Stimulated activated naive CD4-positive, alpha-beta T cell (primary cell): ENCODE measurements around the gene ZBTB7A.
"Not testable (repeated sequence)": the region's sequence is repeated elsewhere in the genome, so short reads cannot be mapped to it uniquely, and the experiment has no call there.

ENCODE experiments used
- DNase-seq, 6 experiments: peaks; one replicate each; lab custom pipeline; 2025; lab: John Stamatoyannopoulos, UW

The ZBTB7A gene

DNA sequence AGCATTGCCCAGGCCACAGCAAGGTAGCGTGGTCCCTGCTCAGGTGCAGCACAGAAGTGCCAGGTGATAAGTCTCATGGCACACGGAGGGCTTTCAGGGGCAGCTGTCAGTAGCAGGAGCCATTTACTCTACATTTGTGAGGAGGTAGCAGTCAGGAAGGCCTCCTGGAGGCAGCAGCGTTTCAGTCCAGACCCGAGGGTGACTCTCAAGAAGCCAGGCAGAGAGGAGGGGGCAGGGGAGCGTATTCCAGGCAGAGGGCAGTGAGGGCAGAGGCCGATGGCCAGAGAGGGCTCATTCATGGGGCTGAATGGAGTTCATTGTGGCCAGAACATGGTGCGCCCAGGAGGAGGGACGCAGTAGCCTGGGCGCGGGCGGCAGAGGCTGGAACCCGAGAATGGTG, 50.2 kb downstream of the ZBTB7A start:
- DNase-seq, result no peak

GRCh38 chr19:4015705-4016402, 50.8 kb downstream of the ZBTB7A start:
- DNase-seq, result no peak

DNA sequence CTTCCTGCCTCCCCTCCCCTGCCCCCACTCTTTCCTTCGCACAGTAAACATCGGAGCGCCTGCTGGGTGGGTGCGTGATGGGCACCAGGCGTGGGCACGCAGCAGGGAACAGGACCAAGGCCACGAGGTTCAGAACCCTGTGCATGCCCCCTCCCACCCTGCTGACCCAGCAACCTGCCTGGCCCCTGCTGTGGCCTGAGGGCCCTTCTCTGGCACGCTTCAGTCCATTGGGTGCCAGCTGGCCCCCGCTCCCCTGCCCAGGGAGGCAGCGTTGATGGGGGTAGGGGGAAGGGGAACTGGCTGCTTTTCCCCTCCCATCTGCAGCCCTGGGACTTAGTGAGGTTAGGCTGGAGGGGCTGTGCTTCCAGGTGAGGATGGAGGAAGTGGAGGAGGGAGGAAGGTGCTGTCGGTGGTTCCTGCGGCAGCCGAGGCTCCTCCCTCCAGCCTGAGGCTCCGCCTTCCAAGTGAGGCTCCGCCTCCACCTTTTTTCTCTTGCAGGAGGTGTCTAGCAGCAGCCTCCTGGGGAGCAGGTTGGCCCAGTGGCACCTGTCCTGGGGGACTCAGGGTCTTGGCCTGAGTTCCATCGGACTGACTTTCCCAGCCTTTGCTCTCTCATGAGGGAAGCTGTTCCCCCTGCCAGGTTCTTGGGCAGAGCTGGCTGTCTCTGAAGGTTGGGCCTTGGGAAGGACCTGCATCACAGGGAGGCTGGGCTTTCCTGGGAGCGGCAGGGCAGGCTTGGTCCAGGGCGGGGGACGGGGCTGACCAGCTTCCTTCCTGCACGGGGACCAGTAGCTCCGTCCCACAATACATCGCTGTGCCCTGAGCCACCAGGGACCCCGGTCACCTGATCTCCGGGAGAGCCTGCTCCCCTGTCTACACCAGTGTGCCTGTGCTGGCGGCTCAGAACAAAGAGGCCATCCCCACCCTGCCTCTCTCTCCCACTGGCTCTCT, 51.9 kb downstream of the ZBTB7A start:
- DNase-seq, result peak in 4 of 6 experiments; percentile 20 to 46 (median 34)

- DNase-seq, result no peak
Observed at GRCh38 chr19:4013886-4014540, 52.7 kb downstream of the ZBTB7A start.

DNA sequence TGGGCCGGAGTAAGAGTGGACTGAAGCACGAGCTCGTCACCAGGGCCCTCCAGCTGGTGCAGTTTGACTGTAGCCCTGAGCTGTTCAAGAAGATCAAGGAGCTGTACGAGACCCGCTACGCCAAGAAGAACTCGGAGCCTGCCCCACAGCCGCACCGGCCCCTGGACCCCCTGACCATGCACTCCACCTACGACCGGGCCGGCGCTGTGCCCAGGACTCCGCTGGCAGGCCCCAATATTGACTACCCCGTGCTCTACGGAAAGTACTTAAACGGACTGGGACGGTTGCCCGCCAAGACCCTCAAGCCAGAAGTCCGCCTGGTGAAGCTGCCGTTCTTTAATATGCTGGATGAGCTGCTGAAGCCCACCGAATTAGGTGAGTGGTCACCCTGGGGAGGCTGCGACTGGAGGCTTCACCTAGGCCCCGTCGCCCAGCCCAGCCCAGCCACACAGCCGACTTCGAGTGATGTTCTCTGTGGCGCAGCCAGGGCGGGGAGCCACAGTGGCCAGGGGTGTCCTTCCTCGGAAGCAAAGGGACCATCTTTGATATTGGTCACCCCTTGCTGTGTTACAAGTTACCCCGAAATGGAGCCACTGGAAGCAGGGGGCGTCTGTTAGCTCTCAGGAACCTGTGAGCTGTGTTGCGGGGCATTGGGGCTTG, 53.6 kb downstream of the ZBTB7A start:
- no peak for DNase-seq

GRCh38 chr19:4012092-4012974, 54.4 kb downstream of the ZBTB7A start:
- no peak for DNase-seq

DNA sequence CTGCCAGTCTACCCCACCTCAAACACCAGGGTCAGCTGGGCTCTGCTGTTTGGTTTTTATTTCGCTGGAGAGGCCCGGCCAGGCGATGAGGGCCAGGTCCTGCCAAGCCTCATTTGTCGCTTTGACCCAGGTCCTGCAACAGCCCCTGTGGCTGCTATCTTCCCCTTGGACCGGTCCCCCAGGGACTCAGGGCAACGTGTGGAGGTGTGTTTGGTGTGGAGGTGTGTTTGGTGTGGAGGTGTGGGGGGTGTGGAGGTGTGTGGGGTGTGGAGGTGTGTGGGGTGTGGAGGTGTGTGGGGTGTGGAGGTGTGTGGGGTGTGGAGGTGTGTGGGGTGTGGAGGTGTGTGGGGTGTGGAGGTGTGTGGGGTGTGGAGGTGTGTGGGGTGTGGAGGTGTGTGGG, 55.3 kb downstream of the ZBTB7A start:
- DNase-seq, result not testable (repeated sequence)

GRCh38 chr19:4010808-4011110, 55.9 kb downstream of the ZBTB7A start:
- no peak for DNase-seq

DNA sequence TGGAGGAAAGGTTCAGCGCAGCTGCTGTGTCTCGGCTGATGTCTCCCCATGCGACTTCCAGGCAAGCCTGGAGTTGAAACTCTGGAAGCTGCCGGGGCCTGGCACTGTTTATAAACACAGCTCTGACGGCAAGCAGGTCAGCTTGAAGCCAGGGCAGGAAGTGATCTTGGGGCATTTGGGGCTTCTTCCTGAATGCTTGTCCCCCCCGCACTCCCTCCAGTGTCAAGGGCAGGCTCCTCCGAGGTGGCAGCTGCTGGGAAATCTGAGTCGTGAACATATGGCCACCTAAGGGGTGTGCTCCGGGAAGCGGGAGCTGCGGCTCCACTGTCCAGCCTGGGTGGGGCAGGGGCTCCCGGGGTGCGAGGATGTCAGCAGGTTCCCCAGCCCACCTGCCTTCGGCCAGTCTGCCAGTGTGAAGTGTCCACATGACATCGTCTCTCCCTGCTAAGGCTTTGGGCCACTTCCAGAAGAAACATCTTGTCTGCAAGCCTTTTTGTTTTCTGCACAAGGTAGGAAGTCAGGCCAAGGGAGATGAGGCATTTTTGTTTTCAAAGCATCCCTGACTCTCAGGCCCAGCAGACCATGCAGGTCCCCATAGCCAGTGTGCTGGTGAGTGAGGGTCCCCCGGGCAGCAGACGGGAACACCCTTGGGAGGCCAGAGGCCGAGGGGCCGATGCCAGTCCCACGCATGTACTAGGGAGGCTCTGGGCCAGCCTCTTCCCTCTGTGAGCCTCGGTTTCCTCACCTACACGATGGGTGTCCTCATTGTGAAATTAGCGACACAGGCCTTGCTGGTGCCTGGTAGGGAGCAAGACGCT, 56.5 kb downstream of the ZBTB7A start:
- DNase-seq, result no peak

DNA sequence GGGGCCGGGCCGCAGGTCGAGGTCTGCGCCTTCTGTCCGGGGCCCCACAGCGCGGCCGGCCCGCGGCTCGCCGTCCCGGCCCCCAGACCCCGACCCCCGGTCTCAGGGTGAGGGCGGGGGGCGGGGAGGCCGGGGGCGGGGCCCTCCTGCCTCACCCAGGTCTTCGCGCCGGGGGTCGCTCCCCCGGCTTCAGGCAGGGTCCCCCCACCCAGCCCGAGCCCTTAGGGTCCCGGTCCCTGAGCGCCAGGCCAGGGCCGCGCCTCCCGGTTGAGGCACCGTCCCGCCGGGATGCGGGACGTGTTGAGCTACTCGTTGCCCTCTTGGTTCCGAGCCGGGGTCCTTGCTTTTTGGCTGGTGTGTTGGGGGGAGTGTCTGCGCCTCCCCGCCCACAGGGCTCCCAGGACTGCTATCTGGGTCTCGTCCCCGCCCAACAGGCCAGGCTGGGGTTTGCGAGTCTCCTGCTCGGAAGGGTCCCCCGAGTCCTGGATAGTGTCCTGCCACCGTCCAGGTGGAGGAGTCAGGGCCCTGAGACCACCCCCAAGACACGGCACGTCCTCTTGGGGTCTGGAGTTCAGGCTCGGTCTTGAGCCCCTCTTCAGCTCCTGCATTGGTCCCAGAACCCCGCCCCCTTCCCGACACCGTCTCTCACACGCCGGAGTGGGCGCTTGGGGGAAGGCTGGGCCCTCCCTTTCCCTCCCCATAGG, 58.7 kb downstream of the ZBTB7A start:
- peak in 2 of 6 experiments; percentile 22 to 44 for DNase-seq

DNA sequence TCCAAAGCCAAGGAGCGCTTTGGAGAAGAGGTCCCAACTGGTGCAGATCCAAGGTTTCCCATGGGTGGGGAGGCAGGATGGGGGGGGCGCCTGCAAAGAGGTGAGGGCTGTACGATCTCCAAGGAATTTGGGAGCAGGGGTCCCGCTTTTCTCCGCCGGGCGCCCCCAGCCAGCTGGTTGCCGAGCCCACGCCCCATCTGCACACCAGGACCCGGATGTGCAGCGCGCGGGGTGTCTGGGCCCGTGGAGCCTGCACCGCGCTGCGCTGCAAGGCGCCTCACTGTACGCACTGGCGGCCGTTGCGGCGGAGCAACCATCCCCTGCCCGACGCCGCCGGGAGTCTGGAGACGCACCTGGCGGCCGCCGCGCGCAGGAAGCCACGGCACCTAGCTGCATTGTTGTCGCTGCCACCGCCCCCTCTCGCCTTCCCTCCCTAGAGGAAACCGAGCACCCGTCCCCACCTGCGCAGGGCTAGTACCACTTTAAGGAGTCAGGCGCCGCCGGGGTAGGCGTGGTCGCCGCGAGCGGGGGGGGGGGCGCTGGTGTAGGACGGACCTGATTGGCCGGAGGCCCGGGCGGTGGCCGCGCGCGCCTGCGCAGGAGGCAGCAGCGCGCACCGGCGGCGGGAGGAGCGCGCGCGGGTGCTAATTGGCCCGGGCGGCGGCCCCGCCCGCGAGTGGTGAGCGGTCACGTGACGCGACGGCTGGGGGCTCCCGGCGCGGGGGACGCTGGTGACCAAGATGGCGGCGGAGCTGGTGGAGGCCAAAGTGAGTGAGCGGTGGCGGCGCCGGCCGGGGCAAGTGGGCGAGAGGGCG, 59.5 kb downstream of the ZBTB7A start, which contains the start of gene PIAS4:
Gene PIAS4, plus strand, starts transcription at position 716 of the 815 bp plus-strand sequence. Its CDS starts 25 bp downstream, at position 741.
- DNase-seq, result peak; percentile 92 to 98 (median 96)

DNA sequence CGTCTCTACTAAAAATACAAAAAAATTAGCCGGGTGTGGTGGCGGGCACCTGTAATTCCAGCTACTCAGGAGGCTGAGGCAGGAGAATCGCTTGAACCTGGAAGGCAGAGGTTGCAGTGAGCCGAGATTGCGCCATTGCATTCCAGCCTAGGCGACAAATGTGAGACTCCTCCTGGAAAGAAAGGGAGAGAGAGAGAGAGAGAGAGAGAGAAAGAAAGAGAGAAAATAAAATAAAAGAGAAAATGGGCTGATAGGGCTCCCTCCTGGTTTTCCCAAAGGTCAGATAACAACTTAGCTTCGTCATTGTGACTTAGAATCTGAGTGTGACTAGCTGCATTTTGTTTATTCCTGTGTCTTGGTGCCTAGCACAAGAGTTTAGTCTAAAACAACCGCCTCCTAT, 61.3 kb downstream of the ZBTB7A start:
- not testable (repeated sequence) for DNase-seq

DNA sequence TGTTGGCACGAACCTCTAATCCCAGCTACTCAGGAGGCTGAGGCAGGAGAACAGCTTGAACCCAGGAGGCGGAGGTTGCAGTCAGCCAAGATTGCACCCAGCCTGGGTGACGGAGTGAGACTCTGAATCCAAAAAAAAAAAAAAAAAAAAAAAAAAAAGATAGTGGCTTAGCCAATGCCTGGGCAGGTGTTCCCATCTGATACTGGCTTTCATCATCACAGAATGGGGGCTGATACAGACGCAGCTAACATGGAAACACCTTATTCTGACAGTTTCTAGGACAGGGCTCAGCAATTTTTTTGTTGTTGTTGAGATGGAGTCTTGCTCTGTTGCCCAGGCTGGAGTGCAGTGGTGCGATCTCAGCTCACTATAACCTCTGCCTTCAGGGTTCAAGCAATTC, 65.9 kb downstream of the ZBTB7A start:
- not testable (repeated sequence) for DNase-seq

DNA sequence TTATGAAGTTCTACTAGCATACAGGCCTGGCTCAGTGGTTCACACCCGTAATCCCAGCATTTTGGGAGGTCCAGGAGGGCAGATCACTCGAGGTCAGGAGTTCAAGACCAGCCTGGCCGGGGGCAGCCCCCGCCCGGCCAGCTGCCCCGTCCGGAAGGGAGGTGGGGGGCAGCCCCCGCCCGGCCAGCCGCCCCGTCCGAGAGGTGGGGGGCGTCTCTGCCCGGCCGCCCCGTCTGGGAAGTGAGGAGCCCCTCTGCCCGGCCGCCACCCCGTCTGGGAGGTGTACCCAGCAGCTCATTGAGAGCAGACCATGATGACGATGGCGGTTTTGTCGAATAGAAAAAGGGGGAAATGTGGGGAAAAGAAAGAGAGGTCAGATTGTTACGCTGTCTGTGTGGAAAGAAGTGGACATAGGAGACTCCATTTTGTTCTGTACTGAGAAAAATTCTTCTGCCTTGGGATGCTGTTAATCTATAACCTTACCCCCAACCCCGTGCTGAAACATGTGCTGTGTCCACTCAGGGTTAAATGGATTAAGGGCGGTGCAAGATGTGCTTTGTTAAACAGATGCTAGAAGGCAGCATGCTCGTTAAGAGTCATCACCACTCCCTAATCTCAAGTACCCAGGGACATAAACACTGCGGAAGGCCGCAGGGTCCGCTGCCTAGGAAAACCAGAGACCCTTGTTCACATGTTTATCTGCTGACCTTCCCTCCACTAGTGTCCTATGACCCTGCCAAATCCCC, 67.9 kb downstream of the ZBTB7A start:
- not testable (repeated sequence) for DNase-seq

- DNase-seq, result no peak
Observed at GRCh38 chr19:3995607-3996006, 71.1 kb downstream of the ZBTB7A start.
